Adipocyte (in vitro differentiated cells): Measurements from ENCODE around the gene HTT-AS.
"Not testable (repeated sequence)": the region's sequence is repeated elsewhere in the genome, so short reads cannot be mapped to it uniquely, and the experiment has no call there.

Source experiments
- DNase-seq: peaks from one replicate; pipeline ENCODE4 v3.0.0-alpha.2; 2015; ENCODE audit warnings: low read depth
- H3K27me3 ChIP-seq: replicated peaks from 2 replicates; pipeline ENCODE4 v1.7.0; 2013; ENCODE audit warnings: mild to moderate bottlenecking, low read length, moderate library complexity; ENCODE audit not compliant: control insufficient read depth, insufficient read depth
- H3K36me3 ChIP-seq: 2 replicates; pipeline ENCODE4 v1.7.0; 2013; ENCODE audit warnings: low read length, mild to moderate bottlenecking, moderate library complexity; ENCODE audit not compliant: control insufficient read depth, insufficient read depth, severe bottlenecking
- H3K4me1 ChIP-seq: 2 replicates; pipeline ENCODE4 v1.7.0; 2013; ENCODE audit warnings: mild to moderate bottlenecking, low read length, moderate library complexity; ENCODE audit not compliant: control insufficient read depth, insufficient read depth
- H3K4me3 ChIP-seq: 2 replicates; pipeline ENCODE4 v1.7.0; 2013; ENCODE audit warnings: mild to moderate bottlenecking, low read length, moderate library complexity
- H3K9ac ChIP-seq: 2 replicates; pipeline ENCODE4 v1.7.0; 2013; ENCODE audit warnings: mild to moderate bottlenecking, low read length, moderate library complexity
- H3K9me3 ChIP-seq: 2 replicates; pipeline ENCODE4 v1.7.0; 2013; ENCODE audit warnings: mild to moderate bottlenecking, low read length, moderate library complexity; ENCODE audit not compliant: control insufficient read depth

The HTT-AS gene

GRCh38 chr4:3069661-3070199 lies 4.6 kb downstream of the HTT-AS start:
- Histone ChIP-seq H3K9ac (no peak overlapping the region), H3K9me3 (no peaks in the 10 kb centered on the region), H3K4me3 (no peak overlapping the region), H3K36me3 (no peaks in the 10 kb centered on the region), H3K4me1 (no peaks in the 10 kb centered on the region), H3K27me3 (no peaks in the 10 kb centered on the region)
- no peak for DNase-seq

GRCh38 chr4:3067473-3068001 lies 6.8 kb downstream of the HTT-AS start:
- no peak overlapping the region for H3K4me3 ChIP-seq
- no peaks in the 10 kb centered on the region for H3K9me3 ChIP-seq
- H3K36me3 ChIP-seq, result no peaks in the 10 kb centered on the region
- H3K9ac ChIP-seq, result no peak overlapping the region
- H3K4me1 ChIP-seq, result no peaks in the 10 kb centered on the region
- DNase-seq, result no peak
- no peaks in the 10 kb centered on the region for H3K27me3 ChIP-seq

GRCh38 chr4:3066836-3067400 lies 7.4 kb downstream of the HTT-AS start:
- Histone ChIP-seq H3K4me1 (no peaks in the 10 kb centered on the region), H3K9me3 (no peaks in the 10 kb centered on the region), H3K9ac (no peak overlapping the region), H3K4me3 (no peak overlapping the region), H3K27me3 (no peaks in the 10 kb centered on the region), H3K36me3 (no peaks in the 10 kb centered on the region)
- DNase-seq, result no peak

GRCh38 chr4:3065551-3065950 lies 8.8 kb downstream of the HTT-AS start:
- Histone ChIP-seq H3K9ac (no peak overlapping the region), H3K9me3 (no peaks in the 10 kb centered on the region), H3K4me3 (no peak overlapping the region), H3K4me1 (peaks cover 2% of the 10 kb centered on the region), H3K27me3 (no peaks in the 10 kb centered on the region), H3K36me3 (no peaks in the 10 kb centered on the region)
- DNase-seq, result no peak

- no peak overlapping the region for H3K4me3 ChIP-seq
- H3K27me3 ChIP-seq, result no peaks in the 10 kb centered on the region
- H3K36me3 ChIP-seq, result no peaks in the 10 kb centered on the region
- DNase-seq, result no peak
- no peaks in the 10 kb centered on the region for H3K9me3 ChIP-seq
- no peak overlapping the region for H3K9ac ChIP-seq
- H3K4me1 ChIP-seq, result peaks cover 11% of the 10 kb centered on the region
These were observed 11.9 kb downstream of the HTT-AS start for GRCh38 chr4:3062471-3062870.

- no peaks in the 10 kb centered on the region for H3K27me3 ChIP-seq
- H3K9me3 ChIP-seq, result peaks cover 6% of the 10 kb centered on the region
- DNase-seq, result no peak
- H3K36me3 ChIP-seq, result no peaks in the 10 kb centered on the region
- H3K9ac ChIP-seq, result no peak overlapping the region
- H3K4me1 ChIP-seq, result peaks cover 11% of the 10 kb centered on the region
- H3K4me3 ChIP-seq, result no peak overlapping the region
These were observed 13.4 kb downstream of the HTT-AS start for GRCh38 chr4:3060946-3061345.

GRCh38 chr4:3059943-3060342 lies 14.4 kb downstream of the HTT-AS start:
- no peak overlapping the region for H3K4me3 ChIP-seq
- no peak overlapping the region for H3K9ac ChIP-seq
- no peaks in the 10 kb centered on the region for H3K27me3 ChIP-seq
- no peak for DNase-seq
- H3K36me3 ChIP-seq, result no peaks in the 10 kb centered on the region
- H3K4me1 ChIP-seq, result peaks cover 11% of the 10 kb centered on the region
- peaks cover 10% of the 10 kb centered on the region for H3K9me3 ChIP-seq

- Histone ChIP-seq H3K9me3 (peaks cover 10% of the 10 kb centered on the region), H3K9ac (no peak overlapping the region), H3K4me3 (no peak overlapping the region), H3K4me1 (peaks cover 2% of the 10 kb centered on the region), H3K27me3 (no peaks in the 10 kb centered on the region), H3K36me3 (no peaks in the 10 kb centered on the region)
- DNase-seq, result no peak
These were observed 20.1 kb downstream of the HTT-AS start for GRCh38 chr4:3054169-3054759.

GRCh38 chr4:3051141-3051897 lies 23.0 kb downstream of the HTT-AS start:
- H3K4me3 ChIP-seq, H3K27me3 ChIP-seq, H3K4me1 ChIP-seq, H3K36me3 ChIP-seq, H3K9ac ChIP-seq, DNase-seq, H3K9me3 ChIP-seq: not testable (repeated sequence)

- H3K27me3 ChIP-seq, result no peaks in the 10 kb centered on the region
- H3K36me3 ChIP-seq, result no peaks in the 10 kb centered on the region
- peak; percentile 79 for DNase-seq
- H3K9ac ChIP-seq, result no peak overlapping the region
- H3K4me3 ChIP-seq, result no peak overlapping the region
- H3K4me1 ChIP-seq, result peaks cover 2% of the 10 kb centered on the region
- no peaks in the 10 kb centered on the region for H3K9me3 ChIP-seq
These were observed 26.7 kb downstream of the HTT-AS start for GRCh38 chr4:3047464-3048286.

- Histone ChIP-seq H3K36me3 (no peaks in the 10 kb centered on the region), H3K4me1 (peaks cover 10% of the 10 kb centered on the region), H3K9ac (no peak overlapping the region), H3K27me3 (no peaks in the 10 kb centered on the region), H3K4me3 (no peak overlapping the region), H3K9me3 (no peaks in the 10 kb centered on the region)
- DNase-seq, result no peak
These were observed 27.7 kb downstream of the HTT-AS start for GRCh38 chr4:3046623-3047022.
